GM21576 (cell line): ENCODE data around the gene PCBP3.

Source experiments
- ATAC-seq: cut with Tn5 transposase; IDR thresholded peaks from one replicate; pipeline ENCODE4 v1.9.1; 2021; ENCODE audit warnings: mild to moderate bottlenecking, moderate library complexity; ENCODE audit not compliant: unreplicated experiment

Gene PCBP3

GRCh38 chr21:45938453-45938755 is 294.9 kb downstream of the PCBP3 start:
- no peak for ATAC-seq

GRCh38 chr21:45938811-45939520 is 295.4 kb downstream of the PCBP3 start:
- ATAC-seq = no peak

GRCh38 chr21:45939521-45940045 is 296.1 kb downstream of the PCBP3 start:
- ATAC-seq = no peak

GRCh38 chr21:45940091-45940490 is 296.6 kb downstream of the PCBP3 start:
- no peak for ATAC-seq

GRCh38 chr21:45940621-45941337 is 297.3 kb downstream of the PCBP3 start:
- ATAC-seq = no peak

- ATAC-seq = no peak
These were observed 297.8 kb downstream of the PCBP3 start for GRCh38 chr21:45941338-45941710.

DNA sequence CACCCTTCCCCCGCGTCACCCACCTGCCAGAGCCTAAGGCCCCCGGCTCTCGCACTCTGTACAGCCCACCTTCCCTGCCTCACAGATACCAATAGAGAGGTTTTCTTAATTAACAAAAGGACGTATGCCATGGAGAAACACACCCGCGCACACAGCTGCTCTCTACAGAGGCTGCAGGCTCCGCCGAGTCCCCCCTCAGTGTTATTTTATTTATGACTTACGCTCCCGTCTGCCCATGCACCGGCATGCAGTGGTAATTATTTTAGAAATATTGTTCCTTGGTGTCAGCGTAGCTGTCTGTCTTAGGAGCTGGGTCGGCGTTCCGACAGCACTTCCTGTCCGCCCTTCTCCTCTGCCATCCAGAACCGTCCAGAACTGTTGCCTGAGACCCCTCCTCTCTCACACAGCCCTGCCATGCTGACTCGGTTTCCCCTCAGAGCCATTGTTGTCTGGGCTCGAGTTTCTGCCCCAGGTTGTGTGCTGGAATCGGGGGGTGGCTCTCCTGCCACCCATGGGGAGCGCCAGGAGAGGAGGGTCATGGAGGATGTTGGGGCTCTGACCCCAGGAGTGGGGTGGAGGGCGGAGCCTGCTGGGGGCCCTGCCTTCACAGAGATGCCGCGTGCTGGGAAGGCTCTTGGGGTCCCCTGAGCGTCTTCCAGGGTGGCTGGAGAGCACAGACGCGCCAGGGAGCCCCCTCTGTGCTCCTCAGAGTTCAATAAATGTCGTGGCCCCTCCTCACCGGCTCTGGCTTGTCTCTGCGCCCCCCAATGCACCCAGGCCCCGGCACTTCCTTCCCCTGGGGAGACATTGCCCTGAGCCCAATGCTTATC is 298.4 kb downstream of the PCBP3 start:
- ATAC-seq = no peak

DNA sequence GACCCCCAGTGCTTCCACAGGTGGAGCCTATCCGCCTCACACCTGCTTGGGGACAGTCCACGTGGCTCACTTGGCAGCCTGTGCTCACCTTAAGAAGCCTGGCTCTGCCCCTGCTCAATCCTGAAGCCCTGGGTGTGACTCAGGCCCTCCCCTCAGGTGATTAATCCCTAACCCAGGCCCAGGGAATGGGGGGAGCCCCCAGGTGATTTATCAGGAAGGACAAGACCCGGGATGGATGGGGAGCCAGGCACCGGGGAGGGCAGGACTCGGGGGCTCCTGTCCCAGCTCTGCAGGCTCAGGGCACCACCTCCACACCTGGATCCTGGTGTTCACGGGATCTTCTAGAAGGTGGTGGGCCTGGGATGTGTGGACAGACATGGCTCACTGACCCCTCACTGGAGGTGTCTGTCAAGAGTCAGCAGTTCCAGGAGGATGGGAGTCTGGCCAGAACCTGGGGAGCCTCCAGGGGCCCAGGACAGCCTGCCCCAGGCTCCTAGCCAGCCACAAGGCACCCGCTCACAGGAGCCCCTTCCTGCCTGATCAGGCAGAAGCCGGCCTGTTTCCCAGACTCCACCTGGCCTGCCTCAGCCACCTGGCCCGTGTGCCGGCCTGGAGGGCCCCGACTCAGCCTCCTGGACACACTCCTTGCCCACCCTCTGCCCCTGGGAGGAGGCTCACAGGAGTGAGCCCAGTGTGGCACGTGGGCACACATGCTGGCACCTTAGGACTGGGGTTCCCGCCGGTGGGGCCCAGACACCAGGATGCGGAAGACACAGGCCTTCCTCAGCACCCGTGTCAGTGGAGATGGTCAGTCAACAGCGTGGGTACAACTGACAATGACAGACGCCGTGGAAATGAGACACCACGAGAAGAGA is 299.5 kb downstream of the PCBP3 start:
- no peak for ATAC-seq

GRCh38 chr21:45943630-45944540 is 300.4 kb downstream of the PCBP3 start:
- ATAC-seq = no peak

DNA sequence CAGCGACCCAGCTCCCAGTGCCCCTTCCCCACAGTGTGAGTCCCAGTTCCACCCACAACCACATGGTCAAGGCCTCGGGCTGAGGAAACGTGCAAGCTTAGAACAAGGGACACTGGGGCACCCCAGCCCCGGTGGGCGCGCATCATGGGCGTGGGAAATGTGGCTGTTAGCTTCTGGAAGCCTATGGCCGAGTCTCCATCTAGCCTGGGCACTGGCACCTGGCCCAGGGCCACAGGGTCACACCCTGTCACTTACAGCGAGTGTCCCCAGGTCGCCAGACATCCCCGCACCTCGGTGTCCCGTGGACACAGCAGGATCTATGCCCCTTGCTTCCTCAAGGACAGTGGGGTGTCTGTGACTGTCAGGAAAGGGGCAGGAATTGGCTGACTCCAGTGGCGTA is 301.1 kb downstream of the PCBP3 start:
- ATAC-seq = no peak

GRCh38 chr21:45945066-45945867 is 301.7 kb downstream of the PCBP3 start:
- ATAC-seq = no peak

DNA sequence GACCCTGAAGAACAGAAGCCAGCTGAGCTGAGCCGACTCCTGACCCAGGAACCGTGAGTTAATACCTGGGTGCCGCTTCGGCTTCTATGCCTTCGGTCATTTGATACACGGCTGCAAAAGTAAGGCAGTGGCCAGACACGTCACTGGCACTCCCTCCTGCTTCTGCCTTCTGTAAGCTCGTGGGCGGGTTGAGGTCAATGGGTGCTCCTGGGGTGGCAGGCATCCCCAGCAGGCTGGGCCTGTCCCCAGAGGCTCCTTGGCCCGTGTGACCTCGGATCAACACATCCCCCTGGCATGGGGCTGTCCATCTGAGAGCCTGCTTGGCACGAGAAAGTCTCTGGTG is 302.3 kb downstream of the PCBP3 start:
- no peak for ATAC-seq

DNA sequence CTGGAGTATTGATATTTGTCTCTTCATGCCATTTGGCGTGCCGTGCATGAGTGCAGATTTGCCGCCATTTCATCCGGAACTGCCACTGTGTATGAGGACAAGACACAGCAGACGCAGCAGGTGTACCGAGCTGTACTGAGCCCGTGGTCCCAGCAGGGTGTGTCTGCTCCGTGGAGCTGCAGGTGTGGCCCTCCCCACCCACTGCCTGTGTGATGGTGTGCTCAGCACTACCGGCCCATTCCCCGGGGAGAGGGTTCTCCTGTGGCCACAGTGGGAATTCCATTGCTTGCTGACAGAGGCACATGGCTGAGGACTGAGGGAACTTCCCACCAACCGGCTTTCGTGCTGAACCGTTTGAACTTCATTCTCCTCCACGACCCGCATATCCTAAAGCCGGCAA is 303.8 kb downstream of the PCBP3 start:
- ATAC-seq = no peak

DNA sequence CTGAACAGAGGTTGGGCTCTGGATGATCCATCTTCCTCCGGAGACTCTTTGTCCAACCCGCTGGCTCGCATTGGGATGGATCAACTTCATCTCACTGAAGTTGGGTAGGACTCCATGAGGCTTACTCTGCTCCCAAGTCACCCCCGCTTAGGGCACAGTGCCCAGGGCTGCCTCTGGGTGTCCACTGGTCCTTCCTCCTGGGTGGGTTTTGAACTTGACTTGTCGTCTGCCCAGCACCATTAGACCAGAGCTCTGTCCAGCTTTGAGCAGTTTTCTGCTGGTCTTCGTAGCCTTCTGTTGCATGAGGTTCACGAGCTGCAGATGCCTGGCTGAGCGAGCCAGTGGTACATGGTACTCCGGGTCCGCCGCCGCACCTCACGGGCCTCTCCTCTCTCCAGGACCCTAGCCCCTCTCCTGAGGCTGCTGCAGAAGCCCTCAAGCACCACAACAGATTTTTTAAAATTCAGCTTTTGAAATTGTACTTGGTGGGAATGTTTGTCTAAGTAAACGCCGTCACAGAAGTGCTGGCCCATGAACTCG is 304.3 kb downstream of the PCBP3 start:
- ATAC-seq = no peak

DNA sequence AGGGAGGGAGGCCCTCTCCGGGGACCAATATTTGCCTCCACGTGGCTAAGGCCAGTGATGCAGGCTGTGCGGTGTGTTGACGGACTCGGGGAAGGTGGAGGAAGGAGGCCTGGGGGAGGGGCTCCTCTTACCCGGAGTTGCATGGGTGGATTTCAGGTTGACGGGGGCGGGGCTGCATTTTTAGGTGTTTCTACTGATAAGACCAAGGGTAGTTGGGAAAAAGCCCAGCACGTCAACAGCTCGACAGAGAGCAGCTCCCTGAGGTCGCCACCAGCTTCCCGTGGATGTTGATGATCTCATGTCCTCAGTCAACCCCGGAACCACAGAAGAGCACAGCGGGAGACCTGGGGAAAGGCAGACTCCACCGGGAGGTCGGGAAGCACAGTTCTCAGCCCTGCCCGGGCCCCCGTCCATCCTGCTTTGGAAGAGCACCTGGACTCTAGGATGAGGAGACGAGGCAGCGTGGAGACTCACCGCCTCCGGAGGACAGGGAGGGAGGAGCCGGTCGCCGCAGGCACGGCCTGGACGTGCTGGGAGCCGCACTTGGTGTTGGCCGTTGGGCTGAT is 305.1 kb downstream of the PCBP3 start:
- ATAC-seq = no peak

- no peak for ATAC-seq
These were observed 306.6 kb downstream of the PCBP3 start for GRCh38 chr21:45949928-45950739.

- ATAC-seq = no peak
These were observed 307.4 kb downstream of the PCBP3 start for GRCh38 chr21:45950740-45951515.
